ENCODE results near the gene IWS1. TPM values are rescaled to one million over a fixed set of nuclear protein-coding genes. Genes with fewer than 3 reads are reported as not detected.

The IWS1 gene
- total and polyA plus RNA-seq, 4 donors: 20.3 to 64.5 (median 32.6) TPM

DNA sequence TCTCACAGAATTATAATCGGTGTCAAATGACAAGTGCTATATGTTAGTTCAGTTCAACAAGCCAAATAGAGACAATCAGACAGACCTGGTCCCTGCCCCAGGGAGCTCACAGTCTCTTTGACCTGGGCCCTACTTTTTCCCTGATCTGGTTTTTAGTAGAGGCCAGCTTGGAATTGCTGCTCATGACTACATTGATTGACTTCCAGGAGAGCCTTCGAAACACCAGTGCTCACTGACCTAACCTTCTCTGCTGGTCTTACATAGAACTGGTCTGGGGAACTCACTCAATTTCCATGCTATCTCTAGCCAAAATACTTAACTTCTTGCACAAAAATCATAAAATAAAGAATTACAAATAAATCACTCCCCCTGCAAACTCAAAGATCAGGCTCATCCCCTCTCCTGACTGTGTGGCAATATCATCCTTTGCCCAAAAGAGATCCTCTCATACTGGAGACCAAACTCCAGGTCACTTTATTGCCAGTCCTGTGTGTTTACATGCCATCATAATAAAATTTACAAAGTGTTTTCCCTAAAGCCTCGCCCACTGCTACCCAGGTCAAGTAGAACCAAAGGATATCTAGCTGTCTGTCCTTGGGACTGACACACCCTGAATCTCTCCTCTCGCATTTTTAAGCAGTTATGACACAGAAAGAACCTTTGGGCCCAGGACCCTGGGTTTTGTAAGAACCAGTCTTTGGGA is 54.9 kb downstream of the IWS1 start:
- TF ChIP-seq, protein P1, sequence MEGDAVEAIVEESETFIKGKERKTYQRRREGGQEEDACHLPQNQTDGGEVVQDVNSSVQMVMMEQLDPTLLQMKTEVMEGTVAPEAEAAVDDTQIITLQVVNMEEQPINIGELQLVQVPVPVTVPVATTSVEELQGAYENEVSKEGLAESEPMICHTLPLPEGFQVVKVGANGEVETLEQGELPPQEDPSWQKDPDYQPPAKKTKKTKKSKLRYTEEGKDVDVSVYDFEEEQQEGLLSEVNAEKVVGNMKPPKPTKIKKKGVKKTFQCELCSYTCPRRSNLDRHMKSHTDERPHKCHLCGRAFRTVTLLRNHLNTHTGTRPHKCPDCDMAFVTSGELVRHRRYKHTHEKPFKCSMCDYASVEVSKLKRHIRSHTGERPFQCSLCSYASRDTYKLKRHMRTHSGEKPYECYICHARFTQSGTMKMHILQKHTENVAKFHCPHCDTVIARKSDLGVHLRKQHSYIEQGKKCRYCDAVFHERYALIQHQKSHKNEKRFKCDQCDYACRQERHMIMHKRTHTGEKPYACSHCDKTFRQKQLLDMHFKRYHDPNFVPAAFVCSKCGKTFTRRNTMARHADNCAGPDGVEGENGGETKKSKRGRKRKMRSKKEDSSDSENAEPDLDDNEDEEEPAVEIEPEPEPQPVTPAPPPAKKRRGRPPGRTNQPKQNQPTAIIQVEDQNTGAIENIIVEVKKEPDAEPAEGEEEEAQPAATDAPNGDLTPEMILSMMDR (IDR thresholded peaks at IDR 0.05; ENCODE audit: control extremely low read depth, extremely low read depth): no peak
- H3K27me3 ChIP-seq (ENCODE audit: control insufficient read depth in 3 of 3, insufficient read depth in 3 of 3, low read length in 2 of 3): no peaks in the 10 kb centered on the region
- H3K9ac ChIP-seq (ENCODE audit: insufficient read depth in 1 of 2, low read length in 2 of 2): no peak overlapping the region
- H3K4me1 ChIP-seq (ENCODE audit: control insufficient read depth in 5 of 5, insufficient read depth in 5 of 5, low read length in 5 of 5): peaks cover 0 to 2% (median 0%) of the 10 kb centered on the region in 5 donors
- peaks cover 0 to 10% (median 0%) of the 10 kb centered on the region in 4 donors for H3K36me3 ChIP-seq (ENCODE audit: control insufficient read depth in 4 of 4, insufficient read depth in 4 of 4, low read length in 4 of 4)
- H3K9me3 ChIP-seq (ENCODE audit: control insufficient read depth in 4 of 4, insufficient read depth in 3 of 4, low read length in 3 of 4): peaks cover 0 to 2% (median 0%) of the 10 kb centered on the region in 4 donors
- no peak overlapping the region for H3K27ac ChIP-seq (ENCODE audit: low read depth in 1 of 2, low read length in 1 of 2)
- H3K4me3 ChIP-seq: no peak overlapping the region
- ATAC-seq (ENCODE audit: insufficient read depth, low FRiP score) (no peak), DNase-seq (no peak)
- WGBS, 2 donors: 95 to 97% methylated on average over 4 of the region's 4 CpGs

DNA sequence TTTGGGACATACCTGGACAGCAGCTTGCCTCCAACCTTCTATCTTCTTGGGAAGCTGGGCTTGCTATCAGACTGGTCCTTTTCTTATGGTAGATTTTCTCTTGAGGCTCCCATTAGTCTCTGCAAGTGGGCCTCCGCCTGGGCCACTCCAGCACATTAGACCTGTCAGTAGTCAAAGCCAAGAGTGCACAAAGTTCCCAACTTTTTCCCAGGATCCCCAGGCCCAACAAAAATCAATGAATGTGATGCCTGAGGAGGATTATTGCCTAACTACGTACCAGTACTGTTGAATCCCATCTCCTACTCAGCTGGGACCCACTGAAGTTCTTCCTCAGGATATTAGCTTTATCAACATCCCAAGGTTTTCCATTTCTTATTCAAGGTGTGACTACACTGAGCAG is 56.3 kb downstream of the IWS1 start:
- H3K27ac ChIP-seq (ENCODE audit: low read depth in 1 of 2, low read length in 1 of 2): no peak overlapping the region
- no peaks in the 10 kb centered on the region for H3K27me3 ChIP-seq (ENCODE audit: control insufficient read depth in 3 of 3, insufficient read depth in 3 of 3, low read length in 2 of 3)
- TF ChIP-seq, protein P1 (IDR thresholded peaks at IDR 0.05; ENCODE audit: control extremely low read depth, extremely low read depth): no peak
- ATAC-seq (ENCODE audit: insufficient read depth, low FRiP score) (no peak), DNase-seq (no peak)
- peaks cover 0 to 2% (median 0%) of the 10 kb centered on the region in 5 donors for H3K4me1 ChIP-seq (ENCODE audit: control insufficient read depth in 5 of 5, insufficient read depth in 5 of 5, low read length in 5 of 5)
- peaks cover 0 to 11% (median 0%) of the 10 kb centered on the region in 4 donors for H3K36me3 ChIP-seq (ENCODE audit: control insufficient read depth in 4 of 4, insufficient read depth in 4 of 4, low read length in 4 of 4)
- no peak overlapping the region for H3K4me3 ChIP-seq
- peaks cover 0 to 2% (median 0%) of the 10 kb centered on the region in 4 donors for H3K9me3 ChIP-seq (ENCODE audit: control insufficient read depth in 4 of 4, insufficient read depth in 3 of 4, low read length in 3 of 4)
- WGBS, 2 donors: 96 to 98% methylated on average over 2 of the region's 2 CpGs
- no peak overlapping the region for H3K9ac ChIP-seq (ENCODE audit: insufficient read depth in 1 of 2, low read length in 2 of 2)

DNA sequence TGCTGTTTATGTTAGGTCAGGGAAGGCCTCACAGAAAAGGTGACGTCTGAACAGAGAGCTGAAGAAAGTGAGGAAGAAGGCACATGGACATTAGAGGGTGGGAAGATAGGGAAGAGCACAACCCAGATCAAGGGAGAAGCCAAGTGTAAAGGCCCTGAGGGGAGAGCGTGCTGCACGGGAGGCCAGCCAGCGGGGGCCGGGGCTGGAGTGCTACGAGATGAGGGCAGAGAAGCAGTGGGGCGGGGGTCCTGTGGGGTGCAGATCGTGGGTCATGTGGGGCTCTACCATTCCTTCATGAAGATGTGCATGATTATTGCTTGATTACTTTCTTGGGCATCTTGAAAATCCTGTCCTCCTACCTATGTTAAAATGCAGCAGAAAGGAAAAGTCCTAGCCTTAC is 57.2 kb downstream of the IWS1 start:
- TF ChIP-seq, protein P1 (IDR thresholded peaks at IDR 0.05; ENCODE audit: control extremely low read depth, extremely low read depth): no peak
- Histone ChIP-seq H3K27ac (ENCODE audit: low read depth in 1 of 2, low read length in 1 of 2) (no peak overlapping the region), H3K36me3 (ENCODE audit: control insufficient read depth in 4 of 4, insufficient read depth in 4 of 4, low read length in 4 of 4) (peaks cover 0 to 11% (median 0%) of the 10 kb centered on the region in 4 donors), H3K4me3 (no peak overlapping the region), H3K4me1 (ENCODE audit: control insufficient read depth in 5 of 5, insufficient read depth in 5 of 5, low read length in 5 of 5) (peaks cover 0 to 2% (median 0%) of the 10 kb centered on the region in 5 donors), H3K9me3 (ENCODE audit: control insufficient read depth in 4 of 4, insufficient read depth in 3 of 4, low read length in 3 of 4) (peaks cover 0 to 2% (median 0%) of the 10 kb centered on the region in 4 donors), H3K9ac (ENCODE audit: insufficient read depth in 1 of 2, low read length in 2 of 2) (no peak overlapping the region), H3K27me3 (ENCODE audit: control insufficient read depth in 3 of 3, insufficient read depth in 3 of 3, low read length in 2 of 3) (no peaks in the 10 kb centered on the region)
- 86 to 93% methylated on average over 8 of the region's 8 CpGs for WGBS, 2 donors
- ATAC-seq (ENCODE audit: insufficient read depth, low FRiP score) (no peak), DNase-seq (no peak)

Measured in lung (tissue), 12 donors.